Measurements from ENCODE around the gene DNAH9.

The DNAH9 gene

GRCh38 chr17:11869680-11870394 is 271.6 kb downstream of the DNAH9 start:
- TF ChIP-seq CTCF (conservative IDR thresholded peaks at IDR 0.05; ENCODE audit: low read depth, low read length), result no peak
- H3K4me3 ChIP-seq (ENCODE audit: low read length), result no peak overlapping the region
- no peak for DNase-seq (ENCODE audit: low read depth)

GRCh38 chr17:11871773-11872172 is 273.5 kb downstream of the DNAH9 start:
- H3K4me3 ChIP-seq (ENCODE audit: low read length), result no peak overlapping the region
- TF ChIP-seq CTCF (conservative IDR thresholded peaks at IDR 0.05; ENCODE audit: low read depth, low read length), result no peak
- DNase-seq (ENCODE audit: low read depth), result no peak

- no peak for TF ChIP-seq CTCF (conservative IDR thresholded peaks at IDR 0.05; ENCODE audit: low read depth, low read length)
- H3K4me3 ChIP-seq (ENCODE audit: low read length), result no peak overlapping the region
- no peak for DNase-seq (ENCODE audit: low read depth)
Observed at GRCh38 chr17:11874756-11875155, 276.5 kb downstream of the DNAH9 start.

- DNase-seq (ENCODE audit: low read depth), result no peak
- no peak overlapping the region for H3K4me3 ChIP-seq (ENCODE audit: low read length)
- TF ChIP-seq CTCF (conservative IDR thresholded peaks at IDR 0.05; ENCODE audit: low read depth, low read length), result no peak
Observed at GRCh38 chr17:11880714-11881113, 282.4 kb downstream of the DNAH9 start.

- no peak for DNase-seq (ENCODE audit: low read depth)
- no peak for TF ChIP-seq CTCF (conservative IDR thresholded peaks at IDR 0.05; ENCODE audit: low read depth, low read length)
- H3K4me3 ChIP-seq (ENCODE audit: low read length), result no peak overlapping the region
Observed at GRCh38 chr17:11882716-11883115, 284.4 kb downstream of the DNAH9 start.

- DNase-seq (ENCODE audit: low read depth), result no peak
- no peak for TF ChIP-seq CTCF (conservative IDR thresholded peaks at IDR 0.05; ENCODE audit: low read depth, low read length)
- no peak overlapping the region for H3K4me3 ChIP-seq (ENCODE audit: low read length)
Observed at GRCh38 chr17:11885051-11885450, 286.8 kb downstream of the DNAH9 start.

GRCh38 chr17:11889266-11889665 is 291.0 kb downstream of the DNAH9 start:
- no peak overlapping the region for H3K4me3 ChIP-seq (ENCODE audit: low read length)
- no peak for DNase-seq (ENCODE audit: low read depth)
- no peak for TF ChIP-seq CTCF (conservative IDR thresholded peaks at IDR 0.05; ENCODE audit: low read depth, low read length)

Data from retinal pigment epithelial cell (primary cell).